Hematopoietic multipotent progenitor cell treated with erythropoietin and hydrocortisone succinate and interleukin-3 and kit ligand, for 6 days (in vitro differentiated cells): ENCODE measurements around the gene OLIG1.

ENCODE experiments used
- DNase-seq: peaks from one replicate; pipeline ENCODE4 v3.0.0-alpha.2; 2015

Gene OLIG1, protein sequence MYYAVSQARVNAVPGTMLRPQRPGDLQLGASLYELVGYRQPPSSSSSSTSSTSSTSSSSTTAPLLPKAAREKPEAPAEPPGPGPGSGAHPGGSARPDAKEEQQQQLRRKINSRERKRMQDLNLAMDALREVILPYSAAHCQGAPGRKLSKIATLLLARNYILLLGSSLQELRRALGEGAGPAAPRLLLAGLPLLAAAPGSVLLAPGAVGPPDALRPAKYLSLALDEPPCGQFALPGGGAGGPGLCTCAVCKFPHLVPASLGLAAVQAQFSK

DNA sequence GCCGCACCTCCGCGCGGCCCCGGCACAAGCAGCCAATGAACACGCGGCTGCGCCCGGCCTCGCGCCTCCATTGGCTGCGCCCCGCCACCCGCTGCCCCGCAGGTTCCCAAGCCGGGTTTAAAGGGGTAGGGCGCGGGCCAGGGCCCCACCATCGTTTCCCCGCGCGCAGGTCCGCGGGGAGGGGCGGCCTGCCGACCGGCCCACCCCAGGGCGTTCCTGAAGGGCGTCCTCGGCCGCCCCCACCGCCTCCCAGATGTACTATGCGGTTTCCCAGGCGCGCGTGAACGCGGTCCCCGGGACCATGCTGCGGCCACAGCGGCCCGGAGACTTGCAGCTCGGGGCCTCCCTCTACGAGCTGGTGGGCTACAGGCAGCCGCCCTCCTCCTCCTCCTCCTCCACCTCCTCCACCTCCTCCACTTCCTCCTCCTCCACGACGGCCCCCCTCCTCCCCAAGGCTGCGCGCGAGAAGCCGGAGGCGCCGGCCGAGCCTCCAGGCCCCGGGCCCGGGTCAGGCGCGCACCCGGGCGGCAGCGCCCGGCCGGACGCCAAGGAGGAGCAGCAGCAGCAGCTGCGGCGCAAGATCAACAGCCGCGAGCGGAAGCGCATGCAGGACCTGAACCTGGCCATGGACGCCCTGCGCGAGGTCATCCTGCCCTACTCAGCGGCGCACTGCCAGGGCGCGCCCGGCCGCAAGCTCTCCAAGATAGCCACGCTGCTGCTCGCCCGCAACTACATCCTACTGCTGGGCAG is at the start of gene OLIG1:
Gene OLIG1 (plus strand): TSS at position 148 of the 750 bp plus-strand sequence. CDS start 106 bp downstream, at position 254.
- DNase-seq, result peak; percentile 86

DNA sequence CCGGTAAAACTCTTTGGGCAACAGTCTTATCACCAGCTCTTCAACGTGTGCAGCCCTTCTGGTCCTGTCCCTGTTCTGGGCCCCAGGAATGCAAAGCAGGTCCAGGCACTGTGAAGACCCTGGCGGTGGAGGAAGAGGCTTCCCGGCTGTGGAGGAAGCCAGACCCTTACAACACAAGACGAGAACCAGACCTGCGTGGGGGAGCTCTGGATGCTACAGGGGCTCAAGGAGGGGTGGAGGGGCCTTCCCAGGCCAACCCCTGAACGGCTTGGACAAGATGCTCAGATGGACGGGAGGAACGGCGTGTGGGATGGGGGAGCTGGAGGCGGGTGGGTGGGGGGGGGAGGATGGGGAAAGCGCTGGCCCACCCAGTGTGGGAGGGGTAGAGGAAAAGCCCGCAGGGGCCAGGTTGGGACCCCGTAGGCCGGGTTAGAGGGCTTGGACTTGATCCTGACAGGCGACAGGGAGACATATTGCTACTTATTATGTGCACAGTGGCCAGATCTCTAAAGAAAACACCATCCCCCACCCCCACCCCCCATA is 49.3 kb upstream of the OLIG1 start:
- no peak for DNase-seq

DNA sequence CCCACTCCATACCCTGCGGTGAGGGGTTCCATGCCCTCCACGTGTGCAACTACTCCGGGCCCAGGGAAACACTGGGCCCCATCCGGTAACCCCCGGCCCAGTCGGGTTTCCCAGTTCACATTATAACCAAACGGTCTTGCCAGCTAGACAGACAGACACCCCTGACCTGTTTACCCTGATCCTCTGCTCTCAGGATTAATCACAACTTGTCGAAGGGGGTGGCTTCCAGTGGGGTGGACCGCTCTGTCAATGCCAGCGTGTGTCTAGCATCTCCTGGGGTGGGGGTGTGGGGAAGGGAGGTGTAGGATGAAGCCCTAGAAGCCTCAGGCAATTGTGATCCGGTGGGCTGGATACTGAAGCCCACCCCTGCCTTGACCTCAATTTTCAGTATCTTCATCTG is 48.8 kb upstream of the OLIG1 start:
- no peak for DNase-seq

DNA sequence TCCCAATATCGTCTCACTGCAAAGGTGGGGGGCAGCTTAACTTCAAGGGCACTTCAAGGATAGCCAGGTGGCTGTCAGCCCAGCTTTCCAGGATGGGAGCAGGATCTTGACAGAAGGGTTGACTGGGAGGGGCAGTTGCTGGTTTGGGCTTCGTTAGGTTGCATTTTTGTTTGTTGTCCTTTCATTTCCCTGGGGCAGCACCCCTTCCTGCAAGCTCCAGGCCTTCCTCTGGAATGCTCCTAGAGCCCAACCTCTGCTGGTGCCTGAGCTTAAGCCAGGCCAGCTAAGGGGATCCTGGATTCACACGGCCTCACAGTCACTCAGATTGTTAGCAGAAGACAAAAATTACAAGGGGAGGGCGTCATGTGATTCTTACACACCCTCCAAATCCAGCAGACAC is 48.3 kb upstream of the OLIG1 start:
- no peak for DNase-seq

DNA sequence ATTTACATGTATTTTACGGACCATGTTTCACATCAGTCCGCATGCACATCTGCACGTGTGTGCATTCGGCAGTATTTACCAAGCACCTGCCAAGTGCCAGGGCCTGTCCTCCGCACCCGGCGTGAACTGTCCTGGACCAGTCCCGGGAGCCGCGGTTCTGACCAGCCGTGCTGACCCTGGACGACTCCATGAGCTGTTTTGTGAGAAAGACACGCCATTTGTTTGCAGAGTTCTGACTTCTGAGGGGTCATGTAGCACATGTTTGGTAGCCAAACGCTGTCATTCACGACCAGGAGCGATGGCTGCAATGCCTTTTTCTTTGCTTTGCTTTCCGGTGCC is 47.5 kb upstream of the OLIG1 start:
- no peak for DNase-seq

DNA sequence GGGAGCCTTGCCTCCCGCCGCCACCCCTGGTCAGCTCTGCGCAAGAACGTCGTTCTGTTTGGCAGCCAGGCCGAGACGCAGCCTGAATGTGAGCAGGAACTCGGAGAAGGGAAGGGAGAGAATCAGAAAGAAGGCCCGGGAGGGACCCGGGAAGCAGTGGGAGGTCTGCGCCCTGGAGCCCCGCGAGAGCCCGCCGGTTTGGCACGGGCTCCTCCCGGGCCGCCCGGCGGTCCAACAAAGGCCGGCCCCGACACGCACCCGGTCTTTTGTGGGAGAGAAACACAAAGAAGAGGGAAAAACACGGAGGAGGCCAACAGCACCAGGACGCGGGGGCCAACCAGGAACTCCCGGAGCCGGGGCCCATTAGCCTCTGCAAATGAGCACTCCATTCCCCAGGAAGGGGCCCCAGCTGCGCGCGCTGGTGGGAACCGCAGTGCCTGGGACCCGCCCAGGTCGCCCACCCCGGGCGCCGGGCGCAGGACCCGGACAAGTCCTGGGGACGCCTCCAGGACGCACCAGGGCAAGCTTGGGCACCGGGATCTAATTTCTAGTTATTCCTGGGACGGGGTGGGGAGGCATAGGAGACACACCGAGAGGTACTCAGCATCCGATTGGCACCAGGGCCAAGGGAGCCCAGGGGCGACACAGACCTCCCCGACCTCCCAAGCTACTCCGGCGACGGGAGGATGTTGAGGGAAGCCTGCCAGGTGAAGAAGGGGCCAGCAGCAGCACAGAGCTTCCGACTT is 46.9 kb upstream of the OLIG1 start:
- DNase-seq, result no peak

DNA sequence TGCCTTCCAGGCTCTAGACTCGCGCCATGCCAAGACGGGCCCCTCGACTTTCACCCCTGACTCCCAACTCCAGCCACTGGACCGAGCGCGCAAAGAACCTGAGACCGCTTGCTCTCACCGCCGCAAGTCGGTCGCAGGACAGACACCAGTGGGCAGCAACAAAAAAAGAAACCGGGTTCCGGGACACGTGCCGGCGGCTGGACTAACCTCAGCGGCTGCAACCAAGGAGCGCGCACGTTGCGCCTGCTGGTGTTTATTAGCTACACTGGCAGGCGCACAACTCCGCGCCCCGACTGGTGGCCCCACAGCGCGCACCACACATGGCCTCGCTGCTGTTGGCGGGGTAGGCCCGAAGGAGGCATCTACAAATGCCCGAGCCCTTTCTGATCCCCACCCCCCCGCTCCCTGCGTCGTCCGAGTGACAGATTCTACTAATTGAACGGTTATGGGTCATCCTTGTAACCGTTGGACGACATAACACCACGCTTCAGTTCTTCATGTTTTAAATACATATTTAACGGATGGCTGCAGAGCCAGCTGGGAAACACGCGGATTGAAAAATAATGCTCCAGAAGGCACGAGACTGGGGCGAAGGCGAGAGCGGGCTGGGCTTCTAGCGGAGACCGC is 46.3 kb upstream of the OLIG1 start:
- DNase-seq, result peak; percentile 46

DNA sequence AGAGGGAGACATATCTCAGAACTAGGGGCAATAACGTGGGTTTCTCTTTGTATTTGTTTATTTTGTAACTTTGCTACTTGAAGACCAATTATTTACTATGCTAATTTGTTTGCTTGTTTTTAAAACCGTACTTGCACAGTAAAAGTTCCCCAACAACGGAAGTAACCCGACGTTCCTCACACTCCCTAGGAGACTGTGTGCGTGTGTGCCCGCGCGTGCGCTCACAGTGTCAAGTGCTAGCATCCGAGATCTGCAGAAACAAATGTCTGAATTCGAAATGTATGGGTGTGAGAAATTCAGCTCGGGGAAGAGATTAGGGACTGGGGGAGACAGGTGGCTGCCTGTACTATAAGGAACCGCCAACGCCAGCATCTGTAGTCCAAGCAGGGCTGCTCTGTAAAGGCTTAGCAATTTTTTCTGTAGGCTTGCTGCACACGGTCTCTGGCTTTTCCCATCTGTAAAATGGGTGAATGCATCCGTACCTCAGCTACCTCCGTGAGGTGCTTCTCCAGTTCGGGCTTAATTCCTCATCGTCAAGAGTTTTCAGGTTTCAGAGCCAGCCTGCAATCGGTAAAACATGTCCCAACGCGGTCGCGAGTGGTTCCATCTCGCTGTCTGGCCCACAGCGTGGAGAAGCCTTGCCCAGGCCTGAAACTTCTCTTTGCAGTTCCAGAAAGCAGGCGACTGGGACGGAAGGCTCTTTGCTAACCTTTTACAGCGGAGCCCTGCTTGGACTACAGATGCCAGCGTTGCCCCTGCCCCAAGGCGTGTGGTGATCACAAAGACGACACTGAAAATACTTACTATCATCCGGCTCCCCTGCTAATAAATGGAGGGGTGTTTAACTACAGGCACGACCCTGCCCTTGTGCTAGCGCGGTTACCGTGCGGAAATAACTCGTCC is 45.5 kb upstream of the OLIG1 start:
- no peak for DNase-seq

DNA sequence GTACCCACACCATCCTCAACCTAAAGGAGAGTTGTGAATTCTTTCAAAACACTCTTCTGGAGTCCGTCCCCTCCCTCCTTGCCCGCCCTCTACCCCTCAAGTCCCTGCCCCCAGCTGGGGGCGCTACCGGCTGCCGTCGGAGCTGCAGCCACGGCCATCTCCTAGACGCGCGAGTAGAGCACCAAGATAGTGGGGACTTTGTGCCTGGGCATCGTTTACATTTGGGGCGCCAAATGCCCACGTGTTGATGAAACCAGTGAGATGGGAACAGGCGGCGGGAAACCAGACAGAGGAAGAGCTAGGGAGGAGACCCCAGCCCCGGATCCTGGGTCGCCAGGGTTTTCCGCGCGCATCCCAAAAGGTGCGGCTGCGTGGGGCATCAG is 44.8 kb upstream of the OLIG1 start:
- DNase-seq, result peak; percentile 26

DNA sequence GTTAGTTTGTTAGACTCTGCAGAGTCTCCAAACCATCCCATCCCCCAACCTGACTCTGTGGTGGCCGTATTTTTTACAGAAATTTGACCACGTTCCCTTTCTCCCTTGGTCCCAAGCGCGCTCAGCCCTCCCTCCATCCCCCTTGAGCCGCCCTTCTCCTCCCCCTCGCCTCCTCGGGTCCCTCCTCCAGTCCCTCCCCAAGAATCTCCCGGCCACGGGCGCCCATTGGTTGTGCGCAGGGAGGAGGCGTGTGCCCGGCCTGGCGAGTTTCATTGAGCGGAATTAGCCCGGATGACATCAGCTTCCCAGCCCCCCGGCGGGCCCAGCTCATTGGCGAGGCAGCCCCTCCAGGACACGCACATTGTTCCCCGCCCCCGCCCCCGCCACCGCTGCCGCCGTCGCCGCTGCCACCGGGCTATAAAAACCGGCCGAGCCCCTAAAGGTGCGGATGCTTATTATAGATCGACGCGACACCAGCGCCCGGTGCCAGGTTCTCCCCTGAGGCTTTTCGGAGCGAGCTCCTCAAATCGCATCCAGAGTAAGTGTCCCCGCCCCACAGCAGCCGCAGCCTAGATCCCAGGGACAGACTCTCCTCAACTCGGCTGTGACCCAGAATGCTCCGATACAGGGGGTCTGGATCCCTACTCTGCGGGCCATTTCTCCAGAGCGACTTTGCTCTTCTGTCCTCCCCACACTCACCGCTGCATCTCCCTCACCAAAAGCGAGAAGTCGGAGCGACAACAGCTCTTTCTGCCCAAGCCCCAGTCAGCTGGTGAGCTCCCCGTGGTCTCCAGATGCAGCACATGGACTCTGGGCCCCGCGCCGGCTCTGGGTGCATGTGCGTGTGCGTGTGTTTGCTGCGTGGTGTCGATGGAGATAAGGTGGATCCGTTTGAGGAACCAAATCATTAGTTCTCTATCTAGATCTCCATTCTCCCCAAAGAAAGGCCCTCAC is 44.2 kb upstream of the OLIG1 start, which contains the start of gene OLIG2:
Gene OLIG2 (plus strand): TSS at position 447 of the 954 bp plus-strand sequence. CDS start 928 bp downstream, outside the sequence.
- no peak for DNase-seq

DNA sequence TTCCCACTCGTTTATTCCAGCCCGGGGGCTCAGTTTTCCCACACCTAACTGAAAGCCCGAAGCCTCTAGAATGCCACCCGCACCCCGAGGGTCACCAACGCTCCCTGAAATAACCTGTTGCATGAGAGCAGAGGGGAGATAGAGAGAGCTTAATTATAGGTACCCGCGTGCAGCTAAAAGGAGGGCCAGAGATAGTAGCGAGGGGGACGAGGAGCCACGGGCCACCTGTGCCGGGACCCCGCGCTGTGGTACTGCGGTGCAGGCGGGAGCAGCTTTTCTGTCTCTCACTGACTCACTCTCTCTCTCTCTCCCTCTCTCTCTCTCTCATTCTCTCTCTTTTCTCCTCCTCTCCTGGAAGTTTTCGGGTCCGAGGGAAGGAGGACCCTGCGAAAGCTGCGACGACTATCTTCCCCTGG is 43.5 kb upstream of the OLIG1 start:
- no peak for DNase-seq

DNA sequence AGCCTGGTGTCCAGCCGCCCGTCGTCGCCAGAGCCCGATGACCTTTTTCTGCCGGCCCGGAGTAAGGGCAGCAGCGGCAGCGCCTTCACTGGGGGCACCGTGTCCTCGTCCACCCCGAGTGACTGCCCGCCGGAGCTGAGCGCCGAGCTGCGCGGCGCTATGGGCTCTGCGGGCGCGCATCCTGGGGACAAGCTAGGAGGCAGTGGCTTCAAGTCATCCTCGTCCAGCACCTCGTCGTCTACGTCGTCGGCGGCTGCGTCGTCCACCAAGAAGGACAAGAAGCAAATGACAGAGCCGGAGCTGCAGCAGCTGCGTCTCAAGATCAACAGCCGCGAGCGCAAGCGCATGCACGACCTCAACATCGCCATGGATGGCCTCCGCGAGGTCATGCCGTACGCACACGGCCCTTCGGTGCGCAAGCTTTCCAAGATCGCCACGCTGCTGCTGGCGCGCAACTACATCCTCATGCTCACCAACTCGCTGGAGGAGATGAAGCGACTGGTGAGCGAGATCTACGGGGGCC is 43.0 kb upstream of the OLIG1 start:
- DNase-seq, result peak; percentile 25

DNA sequence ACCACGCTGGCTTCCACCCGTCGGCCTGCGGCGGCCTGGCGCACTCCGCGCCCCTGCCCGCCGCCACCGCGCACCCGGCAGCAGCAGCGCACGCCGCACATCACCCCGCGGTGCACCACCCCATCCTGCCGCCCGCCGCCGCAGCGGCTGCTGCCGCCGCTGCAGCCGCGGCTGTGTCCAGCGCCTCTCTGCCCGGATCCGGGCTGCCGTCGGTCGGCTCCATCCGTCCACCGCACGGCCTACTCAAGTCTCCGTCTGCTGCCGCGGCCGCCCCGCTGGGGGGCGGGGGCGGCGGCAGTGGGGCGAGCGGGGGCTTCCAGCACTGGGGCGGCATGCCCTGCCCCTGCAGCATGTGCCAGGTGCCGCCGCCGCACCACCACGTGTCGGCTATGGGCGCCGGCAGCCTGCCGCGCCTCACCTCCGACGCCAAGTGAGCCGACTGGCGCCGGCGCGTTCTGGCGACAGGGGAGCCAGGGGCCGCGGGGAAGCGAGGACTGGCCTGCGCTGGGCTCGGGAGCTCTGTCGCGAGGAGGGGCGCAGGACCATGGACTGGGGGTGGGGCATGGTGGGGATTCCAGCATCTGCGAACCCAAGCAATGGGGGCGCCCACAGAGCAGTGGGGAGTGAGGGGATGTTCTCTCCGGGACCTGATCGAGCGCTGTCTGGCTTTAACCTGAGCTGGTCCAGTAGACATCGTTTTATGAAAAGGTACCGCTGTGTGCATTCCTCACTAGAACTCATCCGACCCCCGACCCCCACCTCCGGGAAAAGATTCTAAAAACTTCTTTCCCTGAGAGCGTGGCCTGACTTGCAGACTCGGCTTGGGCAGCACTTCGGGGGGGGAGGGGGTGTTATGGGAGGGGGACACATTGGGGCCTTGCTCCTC is 42.3 kb upstream of the OLIG1 start:
- DNase-seq, result no peak

DNA sequence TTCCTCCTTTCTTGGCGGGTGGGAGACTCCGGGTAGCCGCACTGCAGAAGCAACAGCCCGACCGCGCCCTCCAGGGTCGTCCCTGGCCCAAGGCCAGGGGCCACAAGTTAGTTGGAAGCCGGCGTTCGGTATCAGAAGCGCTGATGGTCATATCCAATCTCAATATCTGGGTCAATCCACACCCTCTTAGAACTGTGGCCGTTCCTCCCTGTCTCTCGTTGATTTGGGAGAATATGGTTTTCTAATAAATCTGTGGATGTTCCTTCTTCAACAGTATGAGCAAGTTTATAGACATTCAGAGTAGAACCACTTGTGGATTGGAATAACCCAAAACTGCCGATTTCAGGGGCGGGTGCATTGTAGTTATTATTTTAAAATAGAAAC is 41.7 kb upstream of the OLIG1 start:
- DNase-seq, result no peak

DNA sequence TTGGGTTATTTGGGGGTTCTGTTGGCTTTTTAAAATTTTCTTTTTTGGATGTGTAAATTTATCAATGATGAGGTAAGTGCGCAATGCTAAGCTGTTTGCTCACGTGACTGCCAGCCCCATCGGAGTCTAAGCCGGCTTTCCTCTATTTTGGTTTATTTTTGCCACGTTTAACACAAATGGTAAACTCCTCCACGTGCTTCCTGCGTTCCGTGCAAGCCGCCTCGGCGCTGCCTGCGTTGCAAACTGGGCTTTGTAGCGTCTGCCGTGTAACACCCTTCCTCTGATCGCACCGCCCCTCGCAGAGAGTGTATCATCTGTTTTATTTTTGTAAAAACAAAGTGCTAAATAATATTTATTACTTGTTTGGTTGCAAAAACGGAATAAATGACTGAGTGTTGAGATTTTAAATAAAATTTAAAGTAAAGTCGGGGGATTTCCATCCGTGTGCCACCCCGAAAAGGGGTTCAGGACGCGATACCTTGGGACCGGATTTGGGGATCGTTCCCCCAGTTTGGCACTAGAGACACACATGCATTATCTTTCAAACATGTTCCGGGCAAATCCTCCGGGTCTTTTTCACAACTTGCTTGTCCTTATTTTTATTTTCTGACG is 41.1 kb upstream of the OLIG1 start:
- peak; percentile 46 for DNase-seq

DNA sequence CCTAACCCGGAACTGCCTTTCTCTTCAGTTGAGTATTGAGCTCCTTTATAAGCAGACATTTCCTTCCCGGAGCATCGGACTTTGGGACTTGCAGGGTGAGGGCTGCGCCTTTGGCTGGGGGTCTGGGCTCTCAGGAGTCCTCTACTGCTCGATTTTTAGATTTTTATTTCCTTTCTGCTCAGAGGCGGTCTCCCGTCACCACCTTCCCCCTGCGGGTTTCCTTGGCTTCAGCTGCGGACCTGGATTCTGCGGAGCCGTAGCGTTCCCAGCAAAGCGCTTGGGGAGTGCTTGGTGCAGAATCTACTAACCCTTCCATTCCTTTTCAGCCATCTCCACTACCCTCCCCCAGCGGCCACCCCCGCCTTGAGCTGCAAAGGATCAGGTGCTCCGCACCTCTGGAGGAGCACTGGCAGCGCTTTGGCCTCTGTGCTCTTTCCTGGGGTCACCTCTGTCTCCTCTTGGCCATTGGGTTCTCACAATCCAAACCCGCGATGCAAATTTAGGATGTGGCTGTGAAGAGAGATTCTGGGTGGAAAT is 40.5 kb upstream of the OLIG1 start:
- no peak for DNase-seq

DNA sequence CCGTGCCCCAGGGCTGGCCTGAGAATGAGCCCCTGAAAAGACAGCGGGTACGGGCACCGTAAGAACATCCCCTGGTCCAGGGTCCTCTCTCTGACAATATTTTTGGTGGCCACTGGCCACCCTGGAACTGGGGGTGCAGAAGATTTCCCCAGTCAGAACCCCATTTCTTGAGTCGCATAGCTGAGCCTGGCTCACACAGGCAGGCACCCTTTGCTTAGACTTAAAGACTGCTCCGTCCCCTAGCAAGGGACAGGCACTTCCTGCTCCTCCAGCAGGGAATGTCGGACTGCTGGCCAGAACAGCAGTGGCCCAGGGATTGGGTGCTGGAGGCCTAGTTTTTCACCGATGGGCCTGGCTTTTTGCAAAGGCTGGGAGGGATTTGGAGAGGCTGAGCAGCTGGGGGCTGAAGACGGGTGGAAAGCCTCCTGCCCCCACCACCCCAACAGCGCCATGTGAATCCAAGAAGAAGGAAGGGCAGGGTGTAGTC is 39.9 kb upstream of the OLIG1 start:
- DNase-seq, result no peak

DNA sequence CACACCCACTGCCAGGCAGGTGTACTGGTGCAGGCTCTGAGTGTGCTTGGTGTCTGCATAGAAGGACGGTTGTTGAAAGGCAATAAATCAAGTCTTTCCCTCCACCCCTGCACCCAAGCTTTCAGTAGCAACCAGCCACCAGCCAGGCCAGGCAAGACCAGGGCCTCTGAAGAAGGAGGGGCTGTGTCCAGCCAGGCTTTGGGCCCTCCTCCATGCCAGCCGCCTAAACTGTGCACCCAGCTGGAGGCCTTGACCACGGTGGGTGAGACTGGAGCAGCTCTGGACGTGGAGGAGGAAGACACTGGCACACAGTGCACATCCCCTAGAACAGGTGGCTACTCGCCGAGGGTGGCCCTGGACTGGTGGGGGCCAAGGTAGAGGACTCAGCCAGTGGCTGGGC is 39.3 kb upstream of the OLIG1 start:
- no peak for DNase-seq
